ENCODE measurements around the gene AAK1.

- TF ChIP-seq NR1H2 (CRISPR knock-in tag; IDR thresholded peaks at IDR 0.05; ENCODE audit: borderline replicate concordance, low read depth) (no peak), ZBTB14 (CRISPR knock-in tag; IDR thresholded peaks at IDR 0.05) (no peak), POLR2AphosphoS2 (IDR thresholded peaks at IDR 0.05; ENCODE audit: low read depth, low read length) (no peak), ARNT (IDR thresholded peaks at IDR 0.05) (no peak), CHCHD3 (CRISPR knock-in tag; IDR thresholded peaks at IDR 0.05) (no peak), JUN (CRISPR knock-in tag; IDR thresholded peaks at IDR 0.05) (no peak), GABPA (IDR thresholded peaks at IDR 0.05; ENCODE audit: low read depth, low read length) (no peak), GABPA (CRISPR knock-in tag; IDR thresholded peaks at IDR 0.05; ENCODE audit: low read depth) (no peak), E2F1 (CRISPR knock-in tag; IDR thresholded peaks at IDR 0.05) (no peak)
These were observed 15.8 kb upstream of the AAK1 start for GRCh38 chr2:69659349-69659748.
